Occipital lobe (tissue), 2 donors: ENCODE data around the gene TLE3. TPM values are rescaled to one million over a fixed set of nuclear protein-coding genes. Genes with fewer than 3 reads are reported as not detected.

Source experiments
- DNase-seq: peaks from one replicate; lab custom pipeline; 2025; lab: John Stamatoyannopoulos, UW
- total RNA-seq: library from RNA; depleted of rRNA; stranded (reverse); fragments of >200 nt; gene quantifications from one replicate; pipeline ENCODE4 v1.2.3, GENCODE V29; 2014

TLE3 gene
- total RNA-seq, 1 donor from 2014 or later = 79.4 TPM

GRCh38 chr15:70031261-70031660 is 66.5 kb downstream of the TLE3 start:
- no peak for DNase-seq

DNA sequence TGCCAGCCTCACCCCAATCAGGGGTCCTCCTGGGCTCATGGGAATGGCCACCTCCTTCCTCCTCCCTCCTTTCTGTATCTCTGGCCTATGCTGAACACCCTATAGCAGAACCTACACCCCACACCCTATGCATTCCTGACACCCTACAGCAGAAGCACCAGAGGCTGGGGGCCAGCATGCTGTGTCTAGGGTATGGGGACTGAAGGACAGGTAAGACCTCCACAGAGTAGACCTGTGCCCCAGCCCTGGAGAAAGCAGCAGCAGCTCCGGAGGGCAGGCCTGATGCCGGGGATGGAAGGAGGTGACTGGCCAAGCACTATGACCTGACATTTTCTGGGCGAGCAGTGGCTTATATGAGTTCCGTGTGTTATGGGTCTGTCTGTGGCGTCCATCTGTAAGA is 66.9 kb downstream of the TLE3 start:
- DNase-seq = no peak

DNA sequence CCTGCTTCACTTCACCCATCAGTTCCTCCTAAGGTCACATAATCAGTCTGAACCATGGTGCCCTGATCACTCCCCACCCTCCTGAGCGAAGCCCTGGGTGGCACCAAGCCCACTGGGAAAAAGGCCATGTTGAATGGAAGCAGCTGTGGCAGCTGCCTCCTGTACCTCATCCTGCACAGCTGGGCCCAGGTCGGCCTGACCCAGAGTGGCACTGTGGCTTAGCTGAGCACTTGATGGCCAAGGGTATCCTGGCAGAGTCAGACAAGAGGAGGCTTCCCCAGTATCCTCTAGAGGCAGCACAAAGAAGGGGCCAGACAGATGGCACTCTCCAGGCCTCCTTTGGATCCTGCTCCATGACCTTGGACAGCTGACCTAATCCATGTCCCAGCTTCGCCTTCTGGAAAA is 68.4 kb downstream of the TLE3 start:
- no peak for DNase-seq

DNA sequence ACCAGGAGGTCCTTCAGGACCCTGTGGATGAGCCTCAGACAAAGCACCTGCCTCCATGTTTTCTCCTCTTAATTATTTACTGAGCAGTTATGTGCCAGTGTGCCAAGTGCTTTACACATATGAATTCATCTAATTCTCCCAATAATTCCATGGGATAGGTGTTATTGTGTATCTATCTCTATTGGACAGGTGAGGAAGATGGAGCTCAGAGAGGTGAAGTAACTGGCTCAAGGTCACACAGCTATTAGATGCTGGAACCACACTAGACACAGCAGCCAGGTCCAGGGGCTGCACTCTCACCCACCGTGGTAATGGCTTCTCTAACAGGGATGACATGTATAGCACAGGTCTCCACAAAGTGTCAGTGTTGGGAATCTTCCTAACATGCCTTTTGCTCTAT is 70.2 kb downstream of the TLE3 start:
- no peak for DNase-seq

- no peak for DNase-seq
Observed at GRCh38 chr15:70026991-70027390, 70.7 kb downstream of the TLE3 start.

GRCh38 chr15:70025413-70026296 is 72.1 kb downstream of the TLE3 start:
- no peak for DNase-seq

DNA sequence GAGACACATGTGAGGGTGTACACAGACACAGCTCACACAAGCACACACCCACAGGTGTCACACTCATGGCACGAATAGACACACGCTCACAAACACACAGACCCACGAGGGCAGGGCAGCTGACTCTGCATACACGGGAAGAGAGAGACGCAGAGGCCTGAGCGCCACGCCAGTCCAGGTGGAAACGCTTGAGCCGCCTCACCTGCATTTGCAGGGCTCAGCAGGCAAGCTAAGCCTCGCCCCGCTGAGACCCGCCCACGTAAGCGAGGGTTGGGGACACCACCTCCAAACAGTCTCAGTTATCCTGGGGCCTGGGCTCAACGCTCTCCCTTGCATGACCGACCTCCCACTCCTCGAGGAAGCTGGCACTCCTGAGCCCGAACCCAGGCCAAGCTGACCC is 73.2 kb downstream of the TLE3 start:
- DNase-seq = no peak

- no peak for DNase-seq
Observed at GRCh38 chr15:70023769-70024491, 73.8 kb downstream of the TLE3 start.

DNA sequence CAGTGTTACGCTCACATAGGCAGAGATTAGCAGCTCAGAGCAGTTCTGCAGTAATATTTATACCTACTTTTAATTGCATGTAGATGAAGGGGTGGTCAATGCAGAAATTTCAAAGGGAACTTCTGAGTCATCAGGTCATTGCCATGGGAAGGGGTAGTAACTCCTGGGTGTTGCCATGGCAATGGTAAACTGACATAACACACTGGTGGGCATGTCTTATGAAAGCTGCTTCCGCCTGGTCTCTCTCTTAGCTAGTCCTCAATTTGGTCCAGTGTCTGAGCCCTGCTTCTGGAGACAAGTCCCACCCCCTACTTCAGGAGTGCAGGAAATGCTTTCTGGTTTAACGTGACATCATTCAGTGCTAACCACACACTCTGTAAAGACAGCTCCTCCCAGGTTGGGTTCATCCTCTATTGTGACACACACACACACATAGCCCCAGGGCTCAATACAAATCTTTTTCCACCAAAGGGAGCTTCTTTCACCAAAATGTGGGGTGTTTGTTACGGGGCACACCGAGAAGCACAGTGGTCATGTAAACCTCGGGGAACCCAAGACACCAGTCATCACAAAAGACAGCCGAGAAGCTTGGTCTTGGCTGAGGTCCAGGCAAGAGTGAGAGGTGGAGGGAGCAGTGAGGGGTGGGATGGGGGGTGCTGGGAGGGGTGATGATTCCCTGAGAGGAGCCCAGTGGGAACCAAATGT is 74.5 kb downstream of the TLE3 start:
- no peak for DNase-seq

DNA sequence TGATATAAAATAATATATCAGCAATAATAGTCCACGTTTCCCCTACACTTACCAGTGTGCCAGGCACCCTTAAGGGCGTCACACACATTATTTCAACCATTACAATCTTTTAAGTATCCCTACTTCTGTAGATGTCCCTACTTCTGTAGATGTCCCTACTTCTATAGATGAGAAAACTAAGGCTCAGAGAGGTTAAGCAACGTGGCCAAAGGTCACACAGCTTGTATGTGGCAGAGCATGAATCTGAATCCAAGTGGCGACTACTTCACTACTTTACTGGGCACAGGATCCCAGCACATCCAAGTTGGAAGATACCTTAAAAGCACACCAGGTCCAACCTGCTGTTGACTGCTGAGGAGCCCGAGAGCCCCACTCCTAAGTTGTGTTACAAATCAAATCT is 77.5 kb downstream of the TLE3 start:
- DNase-seq = no peak

DNA sequence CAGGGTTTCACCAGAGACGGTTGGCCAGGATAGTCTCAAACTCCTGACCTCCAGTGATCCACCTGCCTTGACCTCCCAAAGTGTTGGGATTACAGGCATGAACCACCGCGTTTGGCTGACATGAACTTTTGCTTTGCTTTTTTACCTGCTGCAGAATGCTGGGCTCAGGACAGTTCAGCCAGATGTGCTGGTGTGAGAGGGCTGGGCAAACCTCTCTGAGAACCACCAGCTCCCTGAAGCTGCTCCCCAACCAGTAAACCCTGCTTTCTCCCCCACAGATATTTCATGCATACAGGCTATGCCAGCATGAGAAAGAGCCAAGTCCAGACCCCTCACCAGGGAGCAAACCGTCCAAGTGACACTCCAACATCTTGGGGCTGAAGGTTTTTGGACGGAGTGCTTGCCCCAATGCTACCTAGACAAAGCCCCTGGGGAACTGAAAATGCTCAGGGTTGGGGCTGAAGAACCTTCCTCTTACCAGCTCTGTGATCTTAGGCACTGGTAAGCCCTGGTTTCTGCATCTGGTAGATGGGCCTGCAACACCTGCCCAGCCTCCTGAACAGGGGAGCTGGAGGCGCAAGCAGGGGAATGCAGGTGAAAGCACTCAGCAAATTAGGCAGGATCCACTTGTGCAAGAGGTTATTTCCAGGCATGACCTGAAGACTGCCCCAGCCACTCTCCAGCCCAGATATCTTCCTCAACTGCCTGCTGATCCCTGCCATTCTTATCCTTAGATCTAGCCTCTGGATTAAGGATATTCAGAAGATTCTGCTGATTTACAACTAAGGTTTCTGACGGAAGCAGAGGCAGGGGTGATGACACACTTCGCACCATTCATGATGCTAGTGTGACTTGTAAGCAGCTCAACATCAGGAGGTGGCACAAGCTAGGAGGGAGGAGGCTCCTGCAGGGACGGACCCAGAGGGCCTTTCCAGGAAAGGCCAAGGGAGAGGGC is 78.8 kb downstream of the TLE3 start:
- no peak for DNase-seq

GRCh38 chr15:70017801-70018200 is 79.9 kb downstream of the TLE3 start:
- no peak for DNase-seq

GRCh38 chr15:70017025-70017424 is 80.7 kb downstream of the TLE3 start:
- no peak for DNase-seq

GRCh38 chr15:70016511-70016994 is 81.2 kb downstream of the TLE3 start:
- DNase-seq = no peak

DNA sequence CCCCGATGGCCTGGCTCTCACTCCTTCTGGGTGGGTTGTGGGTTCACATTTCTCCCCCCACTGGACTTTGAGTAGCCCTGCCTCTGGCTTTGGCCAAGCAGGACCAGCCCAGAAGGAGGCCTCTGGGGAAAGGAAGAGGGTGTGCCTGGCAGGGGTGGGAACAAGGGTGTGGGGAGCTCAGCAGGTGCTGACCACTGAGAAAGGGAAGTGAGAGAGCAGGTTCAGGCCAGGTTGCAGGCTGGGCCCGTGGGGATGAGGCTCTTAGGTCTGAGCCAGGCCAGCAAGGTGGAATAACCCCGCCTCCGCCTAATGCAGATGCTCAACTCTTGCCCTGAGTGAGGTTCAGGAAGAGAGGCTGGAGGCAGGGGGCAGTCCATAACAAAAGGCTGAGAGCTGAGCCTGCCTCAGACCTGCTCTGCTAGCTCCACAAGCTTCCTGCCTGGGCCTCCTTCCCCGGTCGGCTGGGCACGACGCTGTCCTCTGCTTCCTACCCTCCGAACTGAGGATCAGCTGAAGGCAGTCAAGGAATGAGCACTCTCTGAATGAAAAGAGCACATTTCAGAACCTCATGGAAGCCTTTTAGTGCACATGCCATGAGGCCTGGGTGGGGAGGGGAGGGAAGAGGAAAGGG is 82.7 kb downstream of the TLE3 start:
- DNase-seq = no peak

DNA sequence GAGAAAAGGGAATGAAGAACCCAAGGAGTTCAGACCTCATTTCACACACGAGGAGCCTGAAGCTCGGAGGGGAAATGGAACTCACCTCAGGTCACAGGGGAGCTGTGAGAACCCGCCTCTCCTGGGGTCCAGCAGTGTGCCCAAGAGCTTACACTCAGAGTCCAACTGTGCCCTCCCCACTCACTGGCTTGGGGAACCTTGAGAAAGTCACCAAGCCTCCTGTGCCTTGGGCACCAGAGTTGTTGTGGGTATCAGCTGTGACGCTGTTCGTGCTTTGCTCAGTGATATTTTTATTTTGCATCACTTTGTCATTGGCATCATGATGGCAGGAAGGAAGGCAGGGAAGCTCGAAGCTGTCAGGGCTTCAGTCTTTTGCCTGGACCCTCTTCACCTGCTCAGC is 83.4 kb downstream of the TLE3 start:
- no peak for DNase-seq

GRCh38 chr15:70013656-70014313 is 83.9 kb downstream of the TLE3 start:
- no peak for DNase-seq

DNA sequence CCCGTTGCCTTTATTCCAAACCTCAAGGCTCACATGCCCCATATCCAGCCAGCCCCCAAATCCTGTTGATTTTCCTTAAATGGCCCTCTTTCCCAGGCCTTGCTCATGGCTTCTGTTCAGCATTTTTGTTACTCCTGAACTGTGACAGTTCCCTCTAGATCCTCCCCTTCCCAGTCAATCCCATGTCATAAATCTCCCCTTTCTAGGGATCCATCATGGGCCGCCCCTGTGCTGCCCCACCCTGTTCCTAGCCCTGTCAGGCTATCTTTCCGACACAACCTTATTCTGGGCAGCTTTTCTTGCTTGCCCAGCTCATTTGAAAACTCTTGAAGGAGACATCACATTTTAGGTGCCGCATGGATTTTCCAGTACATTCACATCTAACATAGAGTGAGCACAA is 84.8 kb downstream of the TLE3 start:
- no peak for DNase-seq

- DNase-seq = no peak
Observed at GRCh38 chr15:70008697-70009290, 88.9 kb downstream of the TLE3 start.
